ENCODE data around the gene PSMD1.
"Not testable (repeated sequence)": the region's sequence is repeated elsewhere in the genome, so short reads cannot be mapped to it uniquely, and the experiment has no call there.

The PSMD1 gene

GRCh38 chr2:231117922-231118613, 61.4 kb downstream of the PSMD1 start:
- DNase-seq, result no peak

- DNase-seq, result no peak
Measured at GRCh38 chr2:231118614-231118942, 61.9 kb downstream of the PSMD1 start.

GRCh38 chr2:231123362-231123898, 66.8 kb downstream of the PSMD1 start:
- DNase-seq, result peak; percentile 34 to 42 (median 37)

DNA sequence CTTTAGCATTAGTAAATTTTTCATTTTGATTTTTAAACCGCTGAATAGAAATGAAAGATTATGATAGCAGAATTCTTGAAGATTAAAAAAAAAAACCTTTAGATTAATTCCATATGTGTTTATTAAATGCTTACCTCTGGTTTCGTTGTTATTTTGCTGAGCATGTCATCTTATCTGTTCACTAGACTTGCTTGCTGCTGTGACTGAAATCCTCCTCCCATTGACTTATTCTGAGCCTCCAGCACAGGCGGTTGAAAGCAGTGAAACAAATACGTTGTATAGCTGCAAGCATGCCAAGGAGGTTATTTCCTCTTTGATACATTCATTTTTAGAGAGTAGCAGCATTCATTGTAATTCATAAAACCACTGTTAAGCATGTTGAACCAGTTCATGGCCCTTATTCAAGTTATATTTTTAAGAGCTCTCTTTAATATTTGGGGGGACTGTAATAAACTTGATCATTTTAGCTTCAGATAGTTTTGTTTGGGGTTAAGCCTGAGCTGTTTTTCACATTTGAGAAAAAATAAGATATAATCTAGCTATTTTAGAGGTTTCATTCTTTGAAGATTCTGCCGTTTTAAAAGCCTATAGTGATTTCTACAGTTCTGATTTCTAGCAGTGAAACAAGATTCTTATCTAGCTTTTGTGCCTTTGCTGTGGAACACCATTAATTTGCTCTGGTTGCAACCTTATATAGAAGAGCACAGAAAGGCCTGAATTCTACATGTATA, 68.3 kb downstream of the PSMD1 start, which contains the start of gene HTR2B:
TSS of gene HTR2B (minus strand) at position 205 of the 731 bp plus-strand sequence. CDS start 1,278 bp downstream, outside the sequence.
- DNase-seq, result peak in 2 of 3 donors; percentile 19 to 31

DNA sequence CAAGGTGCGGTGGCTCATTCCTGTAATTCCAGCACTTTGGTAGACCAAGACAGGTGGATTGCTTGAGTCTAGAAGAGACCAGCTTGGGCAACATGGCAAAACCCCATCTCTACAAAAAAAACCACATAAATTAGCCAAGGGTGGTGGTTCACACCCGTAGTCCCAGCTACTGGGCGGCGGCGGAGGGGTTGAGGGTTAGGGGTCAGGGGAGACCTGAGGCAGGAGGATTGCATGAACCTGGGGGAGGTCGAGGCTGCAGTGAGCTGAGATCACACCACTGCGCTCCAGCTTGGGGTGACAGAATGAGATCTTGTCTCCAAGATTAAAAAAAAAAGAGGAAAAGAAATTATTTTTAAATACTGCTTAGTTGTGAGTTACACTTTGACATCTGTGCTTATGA, 69.5 kb downstream of the PSMD1 start:
- DNase-seq, result no peak

GRCh38 chr2:231127480-231127879, 70.8 kb downstream of the PSMD1 start:
- DNase-seq, result no peak

DNA sequence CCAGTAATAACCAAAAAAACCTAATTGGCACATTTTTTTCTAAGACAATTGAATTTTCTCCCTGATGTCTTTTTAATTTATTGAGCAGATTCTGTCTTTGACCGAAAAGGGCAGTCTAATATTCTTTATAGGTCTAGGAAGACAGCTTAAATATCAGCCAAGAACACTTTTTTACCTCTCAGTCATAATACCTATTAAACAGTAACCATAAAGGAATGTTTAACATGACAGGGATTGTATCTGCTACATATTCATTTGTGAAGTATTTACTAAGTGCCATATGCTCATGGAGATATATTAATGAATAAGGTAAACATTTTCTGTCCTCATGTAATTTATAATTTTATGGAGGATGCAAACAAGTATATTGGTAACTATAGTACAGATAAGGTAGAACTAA, 71.3 kb downstream of the PSMD1 start:
- DNase-seq, result no peak

GRCh38 chr2:231128541-231128940, 71.9 kb downstream of the PSMD1 start:
- DNase-seq, result no peak

GRCh38 chr2:231129216-231129615, 72.5 kb downstream of the PSMD1 start:
- no peak for DNase-seq

DNA sequence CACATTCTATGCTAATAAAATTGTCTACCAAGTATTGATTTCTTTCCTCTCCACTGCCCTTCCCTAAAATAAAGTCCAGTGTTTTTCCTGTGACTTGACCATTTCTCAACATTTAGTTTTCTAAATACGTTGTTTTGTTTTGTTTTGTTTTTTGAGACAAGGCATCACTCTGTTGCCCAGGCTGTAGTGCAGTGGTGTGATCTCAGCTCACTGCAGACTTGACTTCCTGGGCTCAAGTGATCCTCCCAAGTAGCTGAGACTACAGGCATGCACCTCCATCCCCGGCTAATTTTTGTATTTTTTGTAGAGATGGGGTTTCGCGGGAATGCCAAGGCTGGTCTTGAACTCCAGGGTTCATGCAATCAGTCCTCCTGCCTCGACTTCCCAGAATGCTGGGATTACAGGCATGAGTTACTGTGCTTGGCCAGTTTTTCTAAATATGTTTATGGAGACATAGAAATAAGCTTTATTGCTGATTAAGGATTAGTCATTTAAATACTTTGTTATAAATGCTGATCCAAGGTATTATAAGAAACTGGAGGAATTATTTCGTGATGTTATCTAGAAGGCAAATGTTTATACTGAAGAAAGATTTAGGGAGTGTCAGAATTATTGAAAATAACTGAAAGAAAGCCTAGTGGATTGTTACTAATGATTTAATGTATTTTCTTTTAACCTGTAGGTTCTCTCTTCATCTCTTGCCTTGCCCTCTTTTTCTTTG, 73.8 kb downstream of the PSMD1 start:
- DNase-seq, result no peak

GRCh38 chr2:231132129-231132528, 75.5 kb downstream of the PSMD1 start:
- DNase-seq, result no peak

- DNase-seq, result peak; percentile 19 to 61 (median 50)
Measured at GRCh38 chr2:231133365-231134099, 76.9 kb downstream of the PSMD1 start.

GRCh38 chr2:231134910-231135655, 78.4 kb downstream of the PSMD1 start:
- peak; percentile 46 to 80 (median 77) for DNase-seq

DNA sequence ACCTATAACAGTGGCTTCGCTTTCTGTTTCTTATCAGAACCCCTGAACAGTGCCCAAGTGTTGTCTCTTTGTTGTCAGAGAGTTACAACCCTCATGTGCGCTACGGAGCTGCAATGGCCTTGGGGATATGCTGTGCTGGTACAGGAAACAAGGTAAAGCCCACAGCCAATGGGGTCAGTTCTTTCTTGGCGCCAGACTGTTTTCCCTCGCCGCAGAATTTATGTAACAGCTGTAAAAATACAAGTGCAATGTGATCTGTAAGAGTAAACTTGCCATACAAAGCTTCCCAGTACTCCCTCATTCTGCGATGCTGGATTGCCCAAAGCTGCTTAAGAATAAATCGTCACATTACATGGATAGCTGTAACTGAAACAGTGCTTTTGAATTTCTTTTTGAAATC, 82.0 kb downstream of the PSMD1 start:
- DNase-seq, result no peak

DNA sequence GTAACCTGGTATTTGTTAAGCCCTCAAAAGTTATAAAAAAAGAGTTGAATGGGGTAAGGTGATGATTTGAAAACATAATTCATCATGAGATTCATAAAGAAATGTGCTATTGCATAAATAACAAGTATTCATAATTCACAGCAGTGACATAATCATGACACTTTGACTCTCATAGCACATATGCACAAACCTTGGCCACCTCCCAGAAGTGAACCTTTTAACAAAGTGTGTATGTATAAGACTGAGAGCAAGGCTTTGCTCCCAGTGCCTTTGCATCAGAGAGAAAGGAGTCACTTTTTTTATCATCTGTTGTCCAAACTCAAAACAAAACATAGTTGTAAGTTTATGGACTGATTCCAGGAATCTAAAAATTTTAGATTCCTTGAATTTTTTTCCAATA, 83.1 kb downstream of the PSMD1 start:
- DNase-seq, result no peak

- not testable (repeated sequence) for DNase-seq
Measured at GRCh38 chr2:231140808-231141207, 84.1 kb downstream of the PSMD1 start.

DNA sequence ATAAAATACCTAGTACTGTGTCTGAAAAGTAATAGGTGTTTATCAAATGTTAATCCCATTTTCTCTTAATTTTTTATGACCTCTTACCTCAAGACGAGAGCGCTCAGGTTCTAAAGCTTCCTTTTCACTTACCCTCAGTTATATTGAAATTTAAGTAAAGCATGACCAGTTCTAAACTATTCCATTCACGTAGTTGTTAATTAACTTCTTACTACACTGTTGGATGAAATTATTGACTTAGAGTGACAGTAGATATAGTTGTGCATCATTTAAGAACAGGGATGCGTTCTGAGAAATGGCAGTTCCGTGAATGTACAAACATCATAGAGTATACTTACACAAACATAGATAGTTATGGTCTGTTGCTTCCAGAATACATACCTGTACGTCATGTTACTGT, 88.2 kb downstream of the PSMD1 start:
- no peak for DNase-seq

- no peak for DNase-seq
Measured at GRCh38 chr2:231146665-231147064, 90.0 kb downstream of the PSMD1 start.

DNA sequence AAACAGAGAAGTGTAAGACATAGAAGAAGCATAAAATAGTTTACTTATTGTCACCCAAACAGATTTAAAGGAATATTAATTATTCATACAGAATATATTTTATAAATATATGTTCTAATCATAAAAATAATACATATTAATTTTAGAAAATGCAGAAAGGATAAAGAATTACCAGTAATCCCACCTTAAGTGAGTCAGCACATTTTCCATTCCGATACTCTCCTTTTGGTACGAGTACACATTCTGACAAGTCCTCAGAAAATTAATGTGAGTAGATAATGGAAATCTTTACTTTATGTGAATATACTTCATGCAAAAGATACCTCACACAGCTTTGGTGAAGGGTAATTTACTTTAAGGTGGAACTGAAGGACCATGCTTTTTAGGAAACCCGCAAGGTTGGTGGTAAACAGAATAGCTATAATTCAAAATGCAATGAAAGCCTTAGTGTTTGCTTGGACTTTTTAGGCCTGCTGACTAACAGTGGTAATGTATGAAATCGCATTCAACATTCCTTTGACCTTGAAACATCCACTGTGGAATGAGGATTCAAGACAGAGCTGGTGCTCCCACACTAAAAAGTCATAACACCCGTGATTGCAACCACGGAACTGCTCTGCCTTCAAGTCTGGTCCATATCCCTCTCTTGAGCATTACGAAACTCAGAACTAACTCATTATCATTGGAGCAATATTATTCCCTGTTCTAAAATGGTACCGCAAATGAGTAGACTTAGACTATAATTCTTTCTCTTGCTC, 96.3 kb downstream of the PSMD1 start:
- no peak for DNase-seq

DNA sequence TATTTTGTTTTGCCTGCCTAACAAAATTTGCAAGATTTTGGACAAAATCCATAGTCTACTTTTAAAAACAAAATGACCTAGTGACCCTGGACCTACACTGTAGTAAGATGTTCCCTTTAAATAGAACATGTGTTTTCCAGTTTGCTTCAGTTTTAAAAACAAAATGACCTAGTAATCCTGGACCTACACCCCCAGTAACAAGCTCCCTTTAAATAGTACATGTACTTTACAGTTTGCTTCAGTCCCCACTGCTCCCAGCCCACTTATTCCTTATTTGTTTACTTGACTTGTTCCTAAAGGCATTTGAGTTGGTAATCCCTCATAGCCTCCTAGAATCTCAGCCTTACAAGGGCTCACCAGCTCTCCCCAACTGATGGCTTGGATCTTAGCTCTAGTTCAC, 102.6 kb downstream of the PSMD1 start:
- no peak for DNase-seq

DNA sequence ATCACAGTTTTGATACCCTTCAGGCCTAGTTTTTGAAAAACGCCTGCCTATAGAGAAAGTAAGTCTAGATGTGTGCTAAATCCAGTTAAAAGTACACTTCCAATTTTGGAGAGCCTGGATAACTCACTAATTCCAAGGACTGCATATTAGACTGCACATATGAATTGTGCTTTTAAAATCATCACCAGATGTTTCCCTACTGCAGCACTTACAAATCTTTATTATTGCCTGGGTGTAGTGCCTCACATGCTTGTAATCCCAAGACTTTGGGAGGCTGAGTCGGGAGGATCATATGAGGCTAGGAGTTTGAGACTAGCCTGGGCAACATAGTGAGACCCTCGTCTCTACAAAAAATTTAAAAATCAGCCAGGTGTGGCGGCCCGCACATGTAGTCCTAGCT, 104.0 kb downstream of the PSMD1 start:
- no peak for DNase-seq
